AG08396 (cell line): Measurements from ENCODE around the gene RFX8.
A peak's percentile ranks its signal among the peaks of the same experiment; 100 is the strongest.
"Not testable (repeated sequence)": the region's sequence is repeated elsewhere in the genome, so short reads cannot be mapped to it uniquely, and the experiment has no call there.

ENCODE experiments used
- DNase-seq: peaks from one replicate; pipeline ENCODE4 v3.0.0; 2012; ENCODE audit warnings: low spot score, mixed read lengths

Gene RFX8

GRCh38 chr2:101474731-101475384 lies at the start of gene RFX8:
Gene RFX8 (minus strand): TSS chr2:101475112. CDS start chr2:101466848, 8,264 bp downstream.
- DNase-seq = peak; percentile 91

- DNase-seq = no peak
Observed at GRCh38 chr2:101521487-101521886, 46.6 kb upstream of the RFX8 start.

- DNase-seq = no peak
Observed at GRCh38 chr2:101520246-101520645, 45.3 kb upstream of the RFX8 start.

GRCh38 chr2:101518578-101519492 lies 43.9 kb upstream of the RFX8 start:
- DNase-seq = no peak

- no peak for DNase-seq
Observed at GRCh38 chr2:101517758-101518271, 42.9 kb upstream of the RFX8 start.

GRCh38 chr2:101516823-101517690 lies 42.1 kb upstream of the RFX8 start:
- peak; percentile 60 for DNase-seq

- no peak for DNase-seq
Observed at GRCh38 chr2:101516349-101516748, 41.4 kb upstream of the RFX8 start.

GRCh38 chr2:101515477-101515876 lies 40.6 kb upstream of the RFX8 start:
- no peak for DNase-seq

- DNase-seq = no peak
Observed at GRCh38 chr2:101512993-101513392, 38.1 kb upstream of the RFX8 start.

- DNase-seq = no peak
Observed at GRCh38 chr2:101511381-101511780, 36.5 kb upstream of the RFX8 start.

GRCh38 chr2:101509499-101510284 lies 34.8 kb upstream of the RFX8 start:
- no peak for DNase-seq

GRCh38 chr2:101508636-101509035 lies 33.7 kb upstream of the RFX8 start:
- DNase-seq = no peak

- not testable (repeated sequence) for DNase-seq
Observed at GRCh38 chr2:101505276-101505675, 30.4 kb upstream of the RFX8 start.

GRCh38 chr2:101504744-101505143 lies 29.8 kb upstream of the RFX8 start:
- not testable (repeated sequence) for DNase-seq

- DNase-seq = no peak
Observed at GRCh38 chr2:101502095-101502494, 27.2 kb upstream of the RFX8 start.

GRCh38 chr2:101501443-101501842 lies 26.5 kb upstream of the RFX8 start:
- no peak for DNase-seq

- DNase-seq = no peak
Observed at GRCh38 chr2:101500860-101501259, 25.9 kb upstream of the RFX8 start.

- no peak for DNase-seq
Observed at GRCh38 chr2:101500180-101500579, 25.3 kb upstream of the RFX8 start.

- no peak for DNase-seq
Observed at GRCh38 chr2:101496279-101496678, 21.4 kb upstream of the RFX8 start.

GRCh38 chr2:101492936-101493473 lies 18.1 kb upstream of the RFX8 start:
- DNase-seq = no peak

- no peak for DNase-seq
Observed at GRCh38 chr2:101486994-101487393, 12.1 kb upstream of the RFX8 start.
